HG03565 (cell line): ENCODE results near the gene SHISA2.

Experiments used
- ATAC-seq: cut with Tn5 transposase; IDR thresholded peaks from one replicate; pipeline ENCODE4 v1.9.1; 2021; ENCODE audit warnings: mild to moderate bottlenecking, moderate library complexity; ENCODE audit not compliant: unreplicated experiment

Gene SHISA2

GRCh38 chr13:26050568-26051230 is 1.1 kb downstream of the SHISA2 start:
- ATAC-seq = no peak

GRCh38 chr13:26048741-26049140 is 3.1 kb downstream of the SHISA2 start:
- no peak for ATAC-seq

- ATAC-seq = no peak
Measured at GRCh38 chr13:26047040-26047439, 4.8 kb downstream of the SHISA2 start.

GRCh38 chr13:26046639-26047038 is 5.2 kb downstream of the SHISA2 start:
- ATAC-seq = no peak

DNA sequence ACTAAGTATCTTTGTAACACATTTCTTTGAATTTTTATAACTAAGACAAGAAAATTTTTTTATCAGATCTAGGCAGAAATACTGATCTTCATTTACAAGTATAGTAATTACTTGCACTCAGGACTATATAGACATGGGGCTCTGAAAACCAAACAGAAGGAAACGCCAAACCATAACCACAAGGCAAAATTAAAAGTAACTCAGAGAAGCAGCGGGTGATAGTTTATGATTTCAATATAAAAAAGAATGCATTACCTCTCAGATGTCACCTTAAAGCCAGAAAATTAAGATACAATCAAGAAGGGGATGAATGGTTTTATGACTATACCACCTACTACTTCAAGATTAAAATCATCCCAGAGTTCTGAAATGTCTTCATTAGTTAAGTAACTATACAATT is 6.7 kb downstream of the SHISA2 start:
- no peak for ATAC-seq

GRCh38 chr13:26042785-26043184 is 9.0 kb downstream of the SHISA2 start:
- ATAC-seq = no peak

DNA sequence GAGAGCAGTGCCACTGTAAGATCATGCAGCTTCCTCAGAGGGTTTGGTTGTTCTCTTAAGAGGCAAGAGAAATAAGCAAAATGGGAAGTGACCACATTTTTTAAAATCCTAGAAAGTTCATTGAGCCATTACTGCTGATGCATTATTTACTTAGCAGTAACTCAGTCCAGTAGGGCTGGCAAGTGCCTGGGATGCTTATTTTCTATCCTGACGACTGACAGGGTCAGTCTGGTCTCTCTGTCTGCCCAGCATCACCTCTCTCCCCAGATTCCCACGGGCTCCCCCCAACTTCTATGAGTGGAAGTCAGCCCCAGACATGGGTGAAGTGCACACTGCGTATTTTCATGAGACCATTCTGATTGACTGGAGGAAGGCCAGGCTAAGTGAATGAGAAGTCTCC is 10.4 kb downstream of the SHISA2 start:
- no peak for ATAC-seq

DNA sequence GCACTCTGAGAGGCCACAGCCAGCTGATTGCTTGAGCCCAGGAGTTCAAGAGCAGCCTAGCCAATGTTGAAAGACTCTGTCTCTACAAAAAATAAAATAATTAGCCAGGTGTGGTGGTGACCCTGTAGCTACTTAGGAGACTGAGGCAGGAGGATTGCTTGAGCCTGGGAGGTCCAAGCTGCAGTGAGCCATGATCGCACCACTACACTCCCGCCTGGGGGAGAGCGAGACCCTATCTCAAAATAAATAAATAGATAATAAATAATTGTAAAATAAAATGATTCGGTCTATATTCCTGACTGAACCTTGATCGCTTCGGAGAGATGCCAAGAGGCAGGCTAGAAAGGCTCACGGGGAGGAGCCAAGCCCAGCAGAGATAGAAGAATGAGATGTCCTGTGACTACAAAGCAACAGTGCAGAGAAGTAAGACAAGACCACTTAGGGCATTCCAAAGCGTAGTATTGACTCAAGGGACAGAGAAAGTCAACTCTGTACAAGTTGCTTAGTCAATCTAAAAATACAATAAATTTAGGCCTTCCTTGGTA is 12.8 kb downstream of the SHISA2 start:
- no peak for ATAC-seq

GRCh38 chr13:26037302-26037701 is 14.5 kb downstream of the SHISA2 start:
- ATAC-seq = no peak

GRCh38 chr13:26036383-26036782 is 15.4 kb downstream of the SHISA2 start:
- no peak for ATAC-seq

DNA sequence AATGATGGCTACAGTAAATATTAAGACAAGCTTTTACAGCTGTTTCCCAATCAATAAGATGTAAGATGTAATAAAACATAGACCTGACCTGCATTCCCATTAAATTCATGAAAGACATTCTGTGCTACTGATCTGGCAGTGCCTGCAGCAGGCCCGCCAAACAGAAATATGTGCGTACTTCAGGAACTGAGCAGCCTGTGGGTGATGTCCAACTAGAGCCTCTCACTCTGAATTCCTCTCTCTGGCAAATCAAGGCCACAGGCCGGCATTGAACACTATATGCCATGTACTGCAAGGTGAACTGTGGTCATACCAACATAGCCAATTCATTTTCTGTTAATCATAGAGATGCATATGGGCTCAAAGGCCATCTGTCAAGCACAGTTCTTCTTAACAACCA is 17.8 kb downstream of the SHISA2 start:
- ATAC-seq = no peak

DNA sequence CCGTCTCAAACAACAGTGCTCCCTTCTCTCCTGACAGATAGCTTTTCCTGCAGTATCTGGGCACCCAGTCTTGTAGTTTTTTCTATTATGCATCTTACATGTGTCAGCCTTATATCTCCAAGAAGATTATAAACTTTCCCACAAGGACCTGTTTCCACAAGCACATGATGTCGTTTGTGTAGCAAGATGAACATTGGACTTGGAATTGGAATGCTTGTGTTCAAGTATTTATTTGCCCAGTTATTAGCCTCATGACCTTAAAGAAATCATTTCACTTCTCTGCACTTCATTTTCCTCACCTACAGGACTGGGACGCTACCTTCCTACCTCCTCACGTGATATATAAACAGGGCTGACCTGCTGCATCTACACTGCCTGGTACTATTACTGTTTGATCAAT is 21.5 kb downstream of the SHISA2 start:
- no peak for ATAC-seq

DNA sequence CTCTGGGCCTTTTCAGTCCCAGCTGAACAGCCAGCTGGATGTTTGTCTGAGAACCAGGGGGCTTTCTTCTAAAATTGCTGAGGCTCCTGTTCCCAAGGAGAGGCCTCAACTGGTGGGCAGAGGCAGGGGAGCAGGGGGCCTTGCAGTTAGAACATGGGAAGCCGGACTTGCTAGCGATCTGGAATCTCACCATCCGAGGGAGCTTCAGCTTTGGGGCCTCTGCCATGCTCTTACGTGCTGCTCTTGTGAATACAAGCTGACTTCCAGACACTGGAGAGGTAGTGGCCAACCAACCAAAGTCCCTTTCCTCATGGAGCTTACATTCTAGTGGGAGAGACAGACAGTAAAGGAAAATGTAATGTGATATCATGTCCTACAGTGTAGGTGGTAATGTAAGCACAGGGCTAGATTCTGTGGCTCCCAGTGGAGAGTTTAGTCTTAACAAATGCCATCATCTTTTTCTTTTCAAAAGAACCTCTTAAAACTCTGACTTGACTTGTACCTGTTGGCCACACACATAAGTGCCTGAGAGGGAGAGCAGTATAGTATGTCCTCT is 22.2 kb downstream of the SHISA2 start:
- ATAC-seq = no peak

- ATAC-seq = no peak
Measured at GRCh38 chr13:26026211-26026610, 25.6 kb downstream of the SHISA2 start.

DNA sequence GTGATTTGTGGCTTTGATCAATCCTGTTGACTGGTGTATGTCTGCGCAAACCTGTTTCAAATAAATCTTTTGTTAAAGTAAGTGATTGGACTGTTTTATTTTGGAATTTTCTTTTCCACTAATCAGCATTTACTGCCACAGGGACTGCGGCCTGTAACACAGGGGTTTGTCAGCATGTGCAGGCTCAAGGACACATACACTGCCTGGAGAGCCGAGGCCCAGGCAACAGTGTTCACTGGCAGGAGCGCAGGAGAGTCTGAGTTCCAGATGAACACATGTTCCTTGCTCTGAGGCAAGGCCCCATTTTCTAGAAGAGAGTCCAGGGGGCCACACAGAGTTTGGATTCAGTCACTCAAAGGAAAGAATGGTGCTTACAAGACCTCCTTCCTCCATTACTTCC is 26.0 kb downstream of the SHISA2 start:
- ATAC-seq = no peak

DNA sequence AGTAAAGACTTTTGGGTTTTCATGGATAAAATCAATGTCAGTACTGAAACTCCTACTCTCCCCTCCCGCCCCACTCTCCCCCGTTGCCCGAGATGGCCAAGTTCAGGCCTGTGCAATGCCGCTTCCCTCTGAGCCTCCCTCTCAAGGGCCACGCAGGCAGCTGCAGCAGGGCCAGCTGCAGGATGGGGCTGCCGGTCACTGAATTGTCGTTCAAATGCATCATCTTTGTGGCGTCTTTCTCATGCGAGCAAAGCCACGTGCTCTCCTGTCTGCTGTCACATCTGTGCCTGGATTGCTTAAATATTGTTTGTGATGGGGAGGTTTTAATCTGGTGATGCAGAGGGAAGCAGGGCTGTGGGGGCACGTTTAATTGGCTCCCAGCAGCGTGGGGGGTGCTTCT is 26.6 kb downstream of the SHISA2 start:
- ATAC-seq = no peak

DNA sequence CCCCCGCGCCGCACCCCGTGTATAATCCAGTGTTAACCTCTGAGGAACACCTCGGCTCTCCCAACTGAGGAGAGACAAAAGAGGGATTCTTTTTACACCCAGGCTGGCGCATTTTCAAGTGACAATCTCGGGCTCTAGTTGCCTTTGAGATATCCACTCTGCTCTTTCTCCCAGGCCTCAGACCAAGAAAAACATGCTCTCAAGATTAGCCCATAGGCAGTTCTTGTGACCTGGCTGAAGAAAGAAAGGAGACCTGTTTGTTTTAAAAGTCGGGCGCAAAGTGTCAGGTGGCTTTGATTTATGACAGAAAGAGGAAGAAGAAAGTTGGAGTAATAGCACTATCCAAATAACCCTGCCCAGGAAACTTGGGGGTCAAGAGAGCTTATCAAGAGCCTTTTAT is 27.3 kb downstream of the SHISA2 start:
- ATAC-seq = no peak

- ATAC-seq = no peak
Measured at GRCh38 chr13:26022538-26023292, 29.1 kb downstream of the SHISA2 start.

- ATAC-seq = no peak
Measured at GRCh38 chr13:26021956-26022355, 29.9 kb downstream of the SHISA2 start.

DNA sequence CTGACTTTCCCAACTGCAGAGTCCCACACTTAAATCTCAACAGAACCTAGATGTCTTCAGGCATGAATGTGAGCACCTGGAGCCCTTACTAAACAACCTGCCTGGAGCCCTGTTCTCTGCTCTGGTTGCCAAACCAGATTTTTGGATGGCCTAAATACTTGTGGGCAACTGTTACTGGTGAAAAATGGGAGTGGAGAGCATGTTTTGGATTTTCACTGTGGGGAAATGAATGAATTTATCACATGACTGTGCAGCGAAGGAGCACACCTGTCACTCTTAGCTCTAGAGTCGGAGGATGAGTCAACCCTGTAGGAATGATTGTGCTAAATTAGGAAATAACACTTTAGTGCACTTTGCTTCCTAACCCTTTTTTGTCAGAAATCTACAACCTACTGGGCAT is 30.3 kb downstream of the SHISA2 start:
- no peak for ATAC-seq

DNA sequence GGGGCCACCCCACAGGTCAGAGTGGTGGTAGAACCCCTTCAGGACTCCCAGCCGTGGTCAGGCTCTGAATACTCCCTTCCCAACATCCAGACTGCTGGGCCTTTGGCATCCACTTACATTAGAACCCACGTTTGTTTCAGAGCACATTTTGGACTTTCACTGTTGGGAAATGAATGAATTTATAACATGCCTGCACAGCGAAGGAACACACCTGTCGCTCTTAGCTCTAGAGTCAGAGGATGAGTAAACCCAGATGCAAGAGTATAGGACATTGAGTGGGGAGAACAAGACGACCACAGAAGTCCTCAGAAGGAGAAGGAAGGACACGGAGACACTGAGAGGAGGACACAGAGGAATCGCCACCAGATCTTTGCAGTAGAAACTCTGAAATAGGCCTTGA is 30.9 kb downstream of the SHISA2 start:
- no peak for ATAC-seq
